Amniotic epithelial cell (primary cell): ENCODE measurements around the gene CAP2.
A peak's percentile ranks its signal among the peaks of the same experiment; 100 is the strongest.
"Not testable (repeated sequence)": the region's sequence is repeated elsewhere in the genome, so short reads cannot be mapped to it uniquely, and the experiment has no call there.

ENCODE experiments used
- DNase-seq: peaks from one replicate; pipeline ENCODE4 v3.0.0-alpha.2; 2010; ENCODE audit warnings: low read depth

CAP2 gene

GRCh38 chr6:17440811-17441210 lies 47.4 kb downstream of the CAP2 start:
- DNase-seq, result not testable (repeated sequence)

DNA sequence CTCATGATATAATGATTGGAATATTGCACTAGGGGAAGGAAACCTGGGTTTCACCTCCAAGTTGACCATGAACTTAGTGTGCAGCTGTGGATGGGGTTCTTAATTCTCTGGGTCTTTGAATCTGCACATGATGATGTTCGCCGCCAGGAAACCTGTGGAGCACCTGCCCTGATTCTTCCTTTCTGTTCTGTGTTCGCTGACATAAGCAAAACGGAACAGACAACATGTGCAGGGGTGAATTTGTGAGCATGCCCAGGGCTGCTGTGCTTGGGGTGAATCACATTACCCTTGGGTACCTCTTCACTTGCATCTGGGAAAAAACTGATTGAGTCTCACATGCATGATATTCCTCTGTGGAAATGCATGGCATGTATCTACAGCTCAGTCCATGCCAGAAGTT lies 48.8 kb downstream of the CAP2 start:
- no peak for DNase-seq

- DNase-seq, result no peak
Observed at GRCh38 chr6:17446713-17447112, 53.3 kb downstream of the CAP2 start.

- peak; percentile 41 for DNase-seq
Observed at GRCh38 chr6:17448165-17448564, 54.8 kb downstream of the CAP2 start.

DNA sequence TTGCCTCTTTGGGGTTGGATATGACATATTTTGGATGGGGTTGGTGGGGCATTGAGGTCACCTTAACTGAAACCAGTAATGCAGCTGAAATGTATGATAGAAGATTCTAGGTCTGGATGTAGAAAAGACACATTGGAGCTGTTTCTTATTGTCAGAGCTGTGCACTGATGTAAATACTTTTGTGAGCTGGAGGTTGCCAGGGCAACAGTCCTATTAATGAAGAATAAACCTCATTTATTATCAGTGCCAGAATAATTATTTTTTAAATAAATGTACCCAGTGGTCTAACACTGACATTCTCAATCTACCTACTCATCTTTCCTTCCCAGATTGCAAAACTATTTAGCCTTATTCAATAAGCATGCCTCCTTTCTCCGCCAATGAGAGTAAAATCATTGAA lies 57.0 kb downstream of the CAP2 start:
- DNase-seq, result no peak

DNA sequence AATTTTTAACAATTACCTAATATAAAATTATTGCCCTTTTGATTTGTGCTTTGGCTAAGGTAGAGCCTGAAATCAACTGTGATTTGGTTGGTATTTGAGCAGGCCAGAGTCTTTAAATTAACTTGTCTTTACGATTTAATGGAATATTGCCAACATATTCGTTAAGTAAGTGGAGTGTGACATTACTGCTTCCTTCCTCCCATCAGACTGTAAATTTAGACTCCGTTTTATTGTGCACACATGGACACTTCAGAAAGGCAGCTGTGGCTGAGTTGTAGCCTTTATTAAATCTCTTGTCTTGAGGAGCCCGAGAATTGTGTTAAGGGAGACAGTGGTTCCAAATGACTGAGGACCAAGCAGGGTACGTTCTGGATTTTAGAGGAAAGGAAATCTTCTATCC lies 57.4 kb downstream of the CAP2 start:
- DNase-seq, result no peak

GRCh38 chr6:17452096-17452495 lies 58.7 kb downstream of the CAP2 start:
- DNase-seq, result no peak

GRCh38 chr6:17454316-17455005 lies 61.1 kb downstream of the CAP2 start:
- DNase-seq, result peak; percentile 20

DNA sequence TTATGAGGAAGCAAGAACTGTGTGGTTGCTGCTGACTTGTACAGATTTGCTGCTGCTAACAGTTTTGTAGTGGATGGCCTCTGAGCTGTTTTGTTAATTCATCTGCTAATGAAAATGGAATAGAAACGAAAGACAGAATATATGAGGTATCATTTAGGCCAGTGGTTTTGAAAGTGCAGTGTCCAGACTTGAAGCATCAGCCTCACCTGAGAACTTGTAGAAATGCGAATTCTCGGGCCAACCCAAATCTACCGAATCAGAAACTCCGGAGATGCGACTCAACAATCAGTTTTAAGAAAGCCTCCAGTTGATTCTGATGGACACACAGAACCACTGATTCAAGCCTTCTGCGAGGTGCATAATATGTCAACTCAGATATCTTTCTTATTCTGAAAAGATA lies 62.5 kb downstream of the CAP2 start:
- DNase-seq, result no peak

GRCh38 chr6:17456711-17457110 lies 63.3 kb downstream of the CAP2 start:
- no peak for DNase-seq

DNA sequence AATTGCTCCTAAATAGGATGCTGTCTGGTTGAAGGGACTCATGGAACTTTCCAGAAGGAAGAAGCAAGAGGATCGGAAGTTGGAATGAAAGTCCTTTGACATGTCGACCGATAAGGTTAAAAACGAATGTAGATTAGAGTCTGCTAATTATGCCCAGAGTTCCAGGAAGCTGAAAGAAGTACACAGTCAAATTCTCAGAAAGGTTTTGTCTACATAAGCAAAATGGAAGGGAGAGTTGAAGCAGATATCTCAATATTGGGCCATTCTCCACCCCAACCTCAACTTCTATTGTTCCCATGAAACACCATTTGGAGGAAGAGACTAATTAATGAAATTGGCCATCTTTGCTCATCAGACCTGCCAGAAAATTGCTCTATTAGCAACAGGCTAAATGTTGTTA lies 64.0 kb downstream of the CAP2 start:
- no peak for DNase-seq

DNA sequence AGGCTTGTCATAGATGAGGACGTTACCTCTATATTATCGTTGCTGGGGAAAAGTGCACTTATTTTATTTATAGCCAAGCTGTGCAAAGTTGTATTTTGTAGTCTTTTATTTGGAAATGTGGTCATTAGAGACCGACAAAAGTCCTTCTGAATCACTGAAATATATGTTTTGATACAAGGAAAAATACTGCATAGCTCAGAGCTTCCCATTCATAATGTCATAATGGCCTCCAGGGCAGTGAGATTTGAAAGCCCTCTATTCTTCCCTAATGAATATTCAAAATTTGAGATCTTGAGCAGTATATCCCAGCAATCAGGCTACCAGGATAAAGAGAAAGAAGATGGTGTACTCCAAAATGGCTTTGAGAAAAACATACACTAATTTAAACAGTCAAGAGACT lies 64.6 kb downstream of the CAP2 start:
- DNase-seq, result no peak

DNA sequence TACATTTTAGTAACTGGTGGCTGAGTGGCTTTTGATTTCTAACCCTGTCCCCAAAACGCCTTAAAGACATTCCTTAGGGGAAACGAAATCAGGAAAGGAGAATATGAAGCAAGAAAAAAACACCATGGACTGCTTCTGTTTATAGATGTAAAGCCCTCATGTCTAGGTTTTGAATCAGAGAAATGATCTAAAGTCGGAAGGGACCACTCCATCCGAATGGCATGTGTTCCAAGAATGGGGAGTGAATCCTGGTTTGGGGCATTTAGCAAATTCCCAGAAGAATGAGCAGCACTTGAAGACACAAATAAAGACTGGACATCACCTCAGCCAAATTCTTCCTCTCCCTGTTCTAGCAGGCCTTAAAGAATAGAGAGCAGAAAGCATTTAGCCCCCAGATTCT lies 65.6 kb downstream of the CAP2 start:
- DNase-seq, result no peak

DNA sequence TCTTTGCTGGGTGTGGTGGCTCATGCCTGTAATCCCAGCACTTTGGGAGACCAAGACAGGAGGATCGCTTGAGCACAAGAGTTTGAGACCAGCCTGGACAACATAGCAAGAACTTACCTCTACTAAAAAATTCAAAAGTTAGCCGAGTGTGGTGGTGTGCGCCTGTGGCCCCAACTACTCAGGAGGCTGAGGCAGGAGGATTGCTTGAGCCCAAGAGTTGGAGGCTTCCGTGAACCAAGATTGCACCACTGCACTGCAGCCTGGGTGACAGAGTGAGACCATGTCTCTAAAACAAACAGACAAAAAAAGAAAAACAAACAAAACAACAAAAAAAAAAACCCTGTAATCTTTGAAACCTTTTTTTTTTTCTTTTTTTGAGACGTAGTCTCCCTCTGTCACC lies 67.5 kb downstream of the CAP2 start:
- DNase-seq, result no peak

GRCh38 chr6:17466147-17466546 lies 72.8 kb downstream of the CAP2 start:
- no peak for DNase-seq

DNA sequence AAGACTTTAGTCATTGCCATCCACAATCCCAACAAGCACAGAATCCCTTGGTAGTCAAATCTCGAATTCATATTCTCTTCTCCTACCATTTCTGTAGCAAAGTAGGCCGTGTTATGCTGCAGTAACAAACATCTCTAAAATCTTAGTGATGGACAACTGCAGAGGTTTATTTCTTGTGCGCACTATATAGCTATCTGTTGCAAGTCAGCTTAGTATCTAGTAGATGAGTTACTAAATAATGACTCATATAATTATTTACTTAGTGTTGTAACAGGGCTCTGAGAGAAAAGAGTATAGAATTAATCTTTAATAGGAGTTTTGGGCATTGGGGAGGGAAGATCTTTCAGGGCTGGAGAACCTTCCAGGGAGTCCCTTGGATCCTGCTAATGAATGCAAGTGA lies 73.3 kb downstream of the CAP2 start:
- no peak for DNase-seq

GRCh38 chr6:17469006-17469832 lies 75.8 kb downstream of the CAP2 start:
- peak; percentile 25 for DNase-seq

GRCh38 chr6:17470202-17470937 lies 77.0 kb downstream of the CAP2 start:
- no peak for DNase-seq

DNA sequence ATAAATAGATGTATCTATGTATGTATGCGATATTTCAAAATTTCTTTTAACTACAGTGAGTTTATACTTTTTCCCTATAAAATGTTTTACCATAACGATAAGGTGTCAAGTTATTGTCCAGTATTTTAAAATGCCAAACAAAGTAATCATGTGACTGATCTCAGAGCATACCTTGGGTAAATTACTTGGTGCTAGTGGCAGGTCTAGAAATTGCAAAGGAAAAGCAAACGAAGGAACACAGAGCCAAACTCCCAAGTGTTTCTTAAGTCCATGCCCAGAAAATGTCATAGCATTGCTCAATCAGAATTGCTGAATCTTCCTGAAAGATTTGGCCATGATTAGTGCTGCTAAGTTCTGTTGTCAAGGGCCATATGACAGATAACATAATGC lies 77.5 kb downstream of the CAP2 start:
- peak; percentile 95 for DNase-seq

- peak; percentile 31 for DNase-seq
Observed at GRCh38 chr6:17472653-17473183, 79.3 kb downstream of the CAP2 start.

DNA sequence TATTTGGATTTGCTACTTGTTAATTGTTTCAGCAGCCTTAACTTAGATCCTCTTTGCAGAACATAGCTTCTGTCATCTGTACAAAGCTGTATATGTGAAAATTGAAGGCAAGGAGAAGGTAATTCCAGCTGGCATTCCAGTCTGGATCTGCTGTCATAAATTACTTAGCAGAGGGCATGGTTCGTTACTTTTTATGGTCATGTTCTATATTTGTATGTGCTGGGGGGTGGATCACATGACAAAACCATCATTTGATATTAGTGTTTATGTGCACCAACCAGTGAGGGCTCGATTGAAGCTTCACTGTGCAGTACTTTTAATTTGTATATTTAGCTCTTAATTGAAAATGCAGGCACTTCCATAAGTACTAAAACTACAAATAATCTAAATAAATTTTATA lies 80.2 kb downstream of the CAP2 start:
- DNase-seq, result peak; percentile 15

DNA sequence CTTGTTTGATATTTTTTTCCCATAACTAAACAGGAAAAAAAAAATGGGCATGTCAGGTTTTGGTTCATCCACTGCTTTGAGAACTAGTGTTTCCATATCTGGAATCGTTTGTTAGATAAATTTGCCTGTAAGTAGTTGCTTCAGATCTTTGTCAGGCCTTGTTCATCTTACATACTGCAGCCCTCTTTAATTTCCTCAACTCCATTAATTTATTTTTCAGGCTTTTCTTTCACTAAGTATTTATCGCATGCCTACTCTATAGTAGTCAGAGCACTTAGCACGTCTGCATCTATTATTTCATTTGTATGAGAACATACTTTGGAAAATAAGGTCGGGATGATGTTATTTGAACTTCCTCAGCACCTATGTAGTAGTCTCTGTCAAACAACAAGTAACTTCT lies 80.9 kb downstream of the CAP2 start:
- DNase-seq, result no peak
